ENCODE measurements around the gene KAT6B.

DNA sequence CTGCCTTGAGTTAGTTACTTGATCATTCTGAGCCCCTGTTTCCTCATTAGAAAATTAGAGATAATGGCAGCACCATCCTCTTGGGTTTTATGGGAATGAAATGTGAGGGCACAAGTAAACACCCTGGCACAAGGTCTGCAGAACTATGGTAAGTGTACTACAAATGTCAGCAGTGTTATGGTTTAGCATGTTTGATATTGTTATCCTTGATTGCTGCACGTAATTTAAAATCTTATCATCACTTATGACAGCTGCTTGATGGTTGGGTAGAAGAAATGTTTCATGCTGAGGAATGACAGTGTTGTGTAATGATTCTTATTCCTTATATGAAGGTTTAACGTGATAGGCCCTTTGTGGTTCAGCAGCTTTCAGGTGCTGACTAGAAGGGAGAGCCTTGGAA lies 134.3 kb downstream of the KAT6B start:
- TF ChIP-seq EZH2 (IDR thresholded peaks at IDR 0.05; ENCODE audit: insufficient read depth, poor library complexity, severe bottlenecking) = no peak
- no peak for TF ChIP-seq EZH2phosphoT487 (IDR thresholded peaks at IDR 0.05; ENCODE audit: insufficient read depth, low read depth)
